Heart left ventricle (tissue), 13 donors: ENCODE results near the gene PEA15.

Experiments
- CTCF ChIP-seq, 12 donors: fragments of 200-600 bp; sonication (generic) in 4 of 12; IDR thresholded peaks; one replicate each; pipeline versions ENCODE4 v1.5.0 to v1.8.0; 2018 to 2022; ENCODE audit warnings: antibody characterized with exemption in 12 of 12, mild to moderate bottlenecking in 5 of 12
- POLR2A ChIP-seq, 2 donors: fragments of 450-650 bp; IDR thresholded peaks; one replicate each; pipeline ENCODE4 v1.6.1; 2017; ENCODE audit warnings: antibody characterized with exemption in 2 of 2, mild to moderate bottlenecking in 2 of 2, moderate library complexity in 2 of 2
- donor health status: ischemic (EF 13 %, LVEDD 7.1; RV severe dilation, severe dysfunction).
- donor health status: DM: no; HTN: yes; CAD: no.
- donor health status: DM: no; HTN: no; CAD: no.
- donor health status: ischemic (EF 25% LVEDD 6.9; RV normal size, moderate dysfunction).
- donor health status: ischemic (EF 25% LVEDD 5.7; RV mildly dilated, moderate dysfunction).
- donor health status: ischemic (EF 35%, LVEDD 5.7; RV mildly dilated, moderate dysfunction).
- donor health status: nonischemic (EF 11% LVEDD 7.7; RV severe dilation, severe dysfunction).
- donor health status: DM: yes; HTN: yes; CAD: no.
- donor health status: PGD.
- donor health status: ischemic (EF 29% LVEDD 5.4; RV normal size, mild dysfunction).
- donor health status: nonischemic (EF 23%, LVEDD 6.1; RV moderate dilation, normal function).

- TF ChIP-seq CTCF (IDR thresholded peaks at IDR 0.05) (no peak), POLR2A (IDR thresholded peaks at IDR 0.05) (no peak)
These were observed 23.2 kb downstream of the PEA15 start for GRCh38 chr1:160228431-160228830.
